Measurements from ENCODE around the gene BEST1. TPM values are rescaled to one million over a fixed set of nuclear protein-coding genes. Genes with fewer than 3 reads are reported as not detected.

BEST1 gene
- total RNA-seq, 6 experiments from 2014 or later, result 0.92 to 2.0 (median 1.9) TPM

GRCh38 chr11:61945191-61945590, 5.0 kb upstream of the BEST1 start:
- TF ChIP-seq CTCF (IDR thresholded peaks at IDR 0.05), result no peak
- Mint-ChIP-seq H3K4me3 (no peak overlapping the region), H3K36me3 (ENCODE audit: low read depth) (no peaks in the 10 kb centered on the region), H3K27me3 (ENCODE audit: insufficient read depth) (peaks cover 7% of the 10 kb centered on the region), H3K27ac (no peak overlapping the region), H3K4me1 (ENCODE audit: low read depth) (peaks cover 21% of the 10 kb centered on the region), H3K9me3 (no peaks in the 10 kb centered on the region)
- DNase-seq, result no peak

- no peaks in the 10 kb centered on the region for H3K36me3 Mint-ChIP-seq (ENCODE audit: low read depth)
- no peak overlapping the region; the same call in 1 of the 2 replicates for H3K27ac Mint-ChIP-seq
- TF ChIP-seq CTCF (IDR thresholded peaks at IDR 0.05), result no peak
- H3K9me3 Mint-ChIP-seq, result no peaks in the 10 kb centered on the region
- no peak for DNase-seq
- no peak overlapping the region for H3K4me3 Mint-ChIP-seq
- peaks cover 21% of the 10 kb centered on the region for H3K4me1 Mint-ChIP-seq (ENCODE audit: low read depth)
- H3K27me3 Mint-ChIP-seq (ENCODE audit: insufficient read depth), result peaks cover 7% of the 10 kb centered on the region; the same call in 1 of the 2 replicates
Measured at GRCh38 chr11:61946894-61947293, 3.3 kb upstream of the BEST1 start.

- DNase-seq, result peak; percentile 84
- H3K27ac Mint-ChIP-seq, result no peak overlapping the region
- TF ChIP-seq CTCF (IDR thresholded peaks at IDR 0.05), result peak; percentile 94
Measured at GRCh38 chr11:61947486-61948210, 2.5 kb upstream of the BEST1 start.

GRCh38 chr11:61948505-61948904, 1.6 kb upstream of the BEST1 start:
- TF ChIP-seq CTCF (IDR thresholded peaks at IDR 0.05), result no peak
- no peak for DNase-seq
- Mint-ChIP-seq H3K9me3 (no peaks in the 10 kb centered on the region), H3K27me3 (ENCODE audit: insufficient read depth) (peaks cover 7% of the 10 kb centered on the region; the same call in 1 of the 2 replicates), H3K27ac (no peak overlapping the region), H3K4me3 (no peak overlapping the region), H3K36me3 (ENCODE audit: low read depth) (no peaks in the 10 kb centered on the region), H3K4me1 (ENCODE audit: low read depth) (peaks cover 21% of the 10 kb centered on the region)

More at GRCh38 chr11:61947486-61948210, 2.5 kb upstream of the BEST1 start:
- peaks cover 21% of the 10 kb centered on the region for H3K4me1 Mint-ChIP-seq (ENCODE audit: low read depth)
- no peaks in the 10 kb centered on the region for H3K9me3 Mint-ChIP-seq
- H3K4me3 Mint-ChIP-seq, result no peak overlapping the region
- H3K27me3 Mint-ChIP-seq (ENCODE audit: insufficient read depth), result peaks cover 7% of the 10 kb centered on the region; the same call in 1 of the 2 replicates
- no peaks in the 10 kb centered on the region for H3K36me3 Mint-ChIP-seq (ENCODE audit: low read depth)

- Mint-ChIP-seq H3K4me3 (peak overlapping the region; percentile 34; the same call in 1 of the 2 replicates), H3K9me3 (no peaks in the 10 kb centered on the region), H3K36me3 (ENCODE audit: low read depth) (no peaks in the 10 kb centered on the region), H3K4me1 (ENCODE audit: low read depth) (peaks cover 27% of the 10 kb centered on the region), H3K27ac (peak overlapping the region; percentile 68), H3K27me3 (ENCODE audit: insufficient read depth) (peaks cover 5% of the 10 kb centered on the region; the same call in 1 of the 2 replicates)
- DNase-seq, result peak; percentile 84
- TF ChIP-seq CTCF (IDR thresholded peaks at IDR 0.05), result no peak
Measured at GRCh38 chr11:61949169-61950034, 749 bp upstream of the BEST1 start.

All from HFFc6 (cell line).